GM10847 (cell line): ENCODE data around the gene BRD2.

ENCODE experiments used
- POLR2A ChIP-seq: IDR thresholded peaks from 2 replicates; pipeline ENCODE4 v1.6.1; 2011; ENCODE audit not compliant: insufficient read length; ENCODE audit errors: extremely low read depth

The BRD2 gene

GRCh38 chr6:32975886-32976285, 7.5 kb downstream of the BRD2 start:
- TF ChIP-seq POLR2A: no peak

- no peak for TF ChIP-seq POLR2A
These were observed 8.1 kb downstream of the BRD2 start for GRCh38 chr6:32976334-32977069.

DNA sequence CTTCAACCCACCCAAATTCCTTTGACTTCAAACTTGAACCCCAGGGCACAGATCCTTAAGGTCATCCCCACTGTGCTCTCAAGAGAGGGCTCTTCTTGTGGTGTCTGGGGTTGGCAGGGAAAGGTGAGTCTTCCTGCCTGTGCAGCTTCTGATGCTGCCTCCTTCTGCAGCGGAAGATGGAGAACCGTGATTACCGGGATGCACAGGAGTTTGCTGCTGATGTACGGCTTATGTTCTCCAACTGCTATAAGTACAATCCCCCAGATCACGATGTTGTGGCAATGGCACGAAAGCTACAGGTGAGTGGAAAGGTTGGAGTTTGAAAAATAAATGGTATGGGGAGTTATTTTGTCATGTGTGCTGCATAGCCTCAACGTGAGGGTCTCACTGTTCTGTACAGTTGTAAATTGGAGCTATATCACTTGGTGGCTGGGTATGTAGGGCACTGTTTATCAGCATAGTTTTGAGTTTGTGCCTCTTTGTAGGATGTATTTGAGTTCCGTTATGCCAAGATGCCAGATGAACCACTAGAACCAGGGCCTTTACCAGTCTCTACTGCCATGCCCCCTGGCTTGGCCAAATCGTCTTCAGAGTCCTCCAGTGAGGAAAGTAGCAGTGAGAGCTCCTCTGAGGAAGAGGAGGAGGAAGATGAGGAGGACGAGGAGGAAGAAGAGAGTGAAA, 9.0 kb downstream of the BRD2 start:
- no peak for TF ChIP-seq POLR2A

DNA sequence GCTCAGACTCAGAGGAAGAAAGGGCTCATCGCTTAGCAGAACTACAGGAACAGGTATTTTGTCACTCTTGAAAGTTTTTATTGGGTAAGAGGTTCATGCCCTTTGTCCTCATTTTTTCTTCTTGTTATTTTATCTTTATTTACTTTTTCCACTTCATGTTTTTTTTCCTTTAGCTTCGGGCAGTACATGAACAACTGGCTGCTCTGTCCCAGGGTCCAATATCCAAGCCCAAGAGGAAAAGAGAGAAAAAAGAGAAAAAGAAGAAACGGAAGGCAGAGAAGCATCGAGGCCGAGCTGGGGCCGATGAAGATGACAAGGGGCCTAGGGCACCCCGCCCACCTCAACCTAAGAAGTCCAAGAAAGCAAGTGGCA, 9.5 kb downstream of the BRD2 start:
- TF ChIP-seq POLR2A: no peak

- no peak for TF ChIP-seq POLR2A
These were observed 11.5 kb downstream of the BRD2 start for GRCh38 chr6:32979720-32980487.

DNA sequence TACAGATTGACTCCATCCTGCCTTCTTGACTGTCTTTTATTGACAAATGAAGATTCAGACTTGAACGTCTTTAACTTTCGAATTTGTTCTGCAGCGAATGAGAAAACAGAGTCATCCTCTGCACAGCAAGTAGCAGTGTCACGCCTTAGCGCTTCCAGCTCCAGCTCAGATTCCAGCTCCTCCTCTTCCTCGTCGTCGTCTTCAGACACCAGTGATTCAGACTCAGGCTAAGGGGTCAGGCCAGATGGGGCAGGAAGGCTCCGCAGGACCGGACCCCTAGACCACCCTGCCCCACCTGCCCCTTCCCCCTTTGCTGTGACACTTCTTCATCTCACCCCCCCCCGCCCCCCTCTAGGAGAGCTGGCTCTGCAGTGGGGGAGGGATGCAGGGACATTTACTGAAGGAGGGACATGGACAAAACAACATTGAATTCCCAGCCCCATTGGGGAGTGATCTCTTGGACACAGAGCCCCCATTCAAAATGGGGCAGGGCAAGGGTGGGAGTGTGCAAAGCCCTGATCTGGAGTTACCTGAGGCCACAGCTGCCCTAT, 12.2 kb downstream of the BRD2 start:
- no peak for TF ChIP-seq POLR2A

- no peak for TF ChIP-seq POLR2A
These were observed 13.8 kb downstream of the BRD2 start for GRCh38 chr6:32982084-32982701.

GRCh38 chr6:32982702-32983492, 14.5 kb downstream of the BRD2 start:
- TF ChIP-seq POLR2A: no peak

DNA sequence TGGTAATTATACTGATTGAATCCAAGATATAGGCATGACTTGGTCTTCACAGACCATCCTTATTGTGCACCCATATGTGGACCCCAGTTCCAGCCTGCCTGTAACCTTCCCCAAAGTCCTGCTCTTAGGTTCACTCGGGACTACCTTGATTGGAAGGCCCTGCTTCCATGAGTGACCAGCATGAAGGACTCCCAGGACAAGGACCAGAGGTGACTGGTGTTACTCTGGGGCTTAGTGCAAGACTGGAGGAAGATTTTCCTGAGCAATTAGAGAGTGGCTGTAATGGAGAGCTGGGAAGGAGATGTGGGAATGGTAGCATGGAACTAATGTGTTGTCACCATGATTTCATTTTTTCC, 15.1 kb downstream of the BRD2 start:
- TF ChIP-seq POLR2A: no peak

GRCh38 chr6:32983964-32984621, 15.7 kb downstream of the BRD2 start:
- no peak for TF ChIP-seq POLR2A

DNA sequence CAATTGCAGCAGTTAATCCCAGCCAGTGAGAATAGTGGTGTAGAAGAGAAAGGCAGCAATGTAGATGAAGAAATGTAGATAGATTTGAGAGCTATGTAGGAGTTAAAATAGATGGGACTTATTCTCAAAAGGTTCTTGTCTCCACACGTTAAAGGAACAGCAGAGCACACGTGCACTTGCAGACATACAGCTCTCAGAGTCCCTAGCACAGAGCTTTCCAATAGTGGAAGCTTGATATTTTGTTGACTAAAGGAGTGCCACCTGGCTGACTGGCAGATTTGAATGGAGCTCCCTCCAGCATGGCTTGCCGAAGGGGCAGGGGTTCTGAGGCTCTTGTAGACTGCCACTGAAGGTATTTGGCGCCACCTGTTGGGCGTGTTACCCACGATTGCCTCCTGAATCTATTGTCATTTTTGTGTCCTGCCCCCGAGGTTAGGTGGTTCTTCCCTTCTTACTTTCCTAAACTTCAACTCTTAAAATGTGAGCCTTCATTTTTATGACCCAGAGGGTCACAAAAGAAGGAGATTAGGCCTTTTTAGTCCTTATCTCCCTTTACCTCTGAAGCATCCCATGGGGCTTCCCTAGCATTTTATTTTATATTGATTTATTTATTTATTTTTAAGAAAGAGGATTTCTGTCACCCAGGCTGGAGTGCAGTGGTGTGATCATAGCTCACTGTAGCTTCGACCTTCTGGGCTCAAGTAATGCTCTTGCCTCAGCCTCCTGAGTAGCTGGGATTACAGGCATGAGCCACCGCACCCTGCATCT, 16.4 kb downstream of the BRD2 start:
- TF ChIP-seq POLR2A: no peak

- TF ChIP-seq POLR2A: no peak
These were observed 21.0 kb downstream of the BRD2 start for GRCh38 chr6:32989368-32989767.

- no peak for TF ChIP-seq POLR2A
These were observed 23.6 kb downstream of the BRD2 start for GRCh38 chr6:32991972-32992371.

- TF ChIP-seq POLR2A: no peak
These were observed 25.1 kb downstream of the BRD2 start for GRCh38 chr6:32993363-32993973.
